ENCODE data around the gene ABLIM3.

The ABLIM3 gene

DNA sequence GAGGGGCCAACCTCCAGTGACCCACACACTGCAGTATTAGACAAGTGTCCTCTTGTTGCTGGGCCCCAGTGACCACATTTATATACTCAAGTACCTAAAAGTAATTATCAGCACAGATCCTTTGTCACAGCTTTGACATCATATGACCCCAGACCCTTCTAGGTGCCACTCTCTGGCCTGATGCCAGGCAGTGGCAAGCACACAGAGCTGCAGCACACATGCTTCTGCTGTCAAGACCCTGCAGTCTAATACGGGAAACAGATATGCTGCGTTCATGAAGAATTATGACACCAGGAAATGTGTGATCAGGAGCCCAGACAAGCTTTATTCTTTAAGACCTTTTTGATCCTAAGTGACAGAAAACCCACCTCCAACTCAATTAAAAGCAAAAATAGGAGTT, 66.5 kb downstream of the ABLIM3 start:
- no peaks in the 10 kb centered on the region for H3K27me3 ChIP-seq (ENCODE audit: insufficient read depth, poor library complexity, severe bottlenecking)
- no peak for DNase-seq (ENCODE audit: low read depth in 1 of 2, low spot score in 1 of 2)
- H3K27ac ChIP-seq (replicated peaks), result no peak overlapping the region
- TF ChIP-seq, protein P1, sequence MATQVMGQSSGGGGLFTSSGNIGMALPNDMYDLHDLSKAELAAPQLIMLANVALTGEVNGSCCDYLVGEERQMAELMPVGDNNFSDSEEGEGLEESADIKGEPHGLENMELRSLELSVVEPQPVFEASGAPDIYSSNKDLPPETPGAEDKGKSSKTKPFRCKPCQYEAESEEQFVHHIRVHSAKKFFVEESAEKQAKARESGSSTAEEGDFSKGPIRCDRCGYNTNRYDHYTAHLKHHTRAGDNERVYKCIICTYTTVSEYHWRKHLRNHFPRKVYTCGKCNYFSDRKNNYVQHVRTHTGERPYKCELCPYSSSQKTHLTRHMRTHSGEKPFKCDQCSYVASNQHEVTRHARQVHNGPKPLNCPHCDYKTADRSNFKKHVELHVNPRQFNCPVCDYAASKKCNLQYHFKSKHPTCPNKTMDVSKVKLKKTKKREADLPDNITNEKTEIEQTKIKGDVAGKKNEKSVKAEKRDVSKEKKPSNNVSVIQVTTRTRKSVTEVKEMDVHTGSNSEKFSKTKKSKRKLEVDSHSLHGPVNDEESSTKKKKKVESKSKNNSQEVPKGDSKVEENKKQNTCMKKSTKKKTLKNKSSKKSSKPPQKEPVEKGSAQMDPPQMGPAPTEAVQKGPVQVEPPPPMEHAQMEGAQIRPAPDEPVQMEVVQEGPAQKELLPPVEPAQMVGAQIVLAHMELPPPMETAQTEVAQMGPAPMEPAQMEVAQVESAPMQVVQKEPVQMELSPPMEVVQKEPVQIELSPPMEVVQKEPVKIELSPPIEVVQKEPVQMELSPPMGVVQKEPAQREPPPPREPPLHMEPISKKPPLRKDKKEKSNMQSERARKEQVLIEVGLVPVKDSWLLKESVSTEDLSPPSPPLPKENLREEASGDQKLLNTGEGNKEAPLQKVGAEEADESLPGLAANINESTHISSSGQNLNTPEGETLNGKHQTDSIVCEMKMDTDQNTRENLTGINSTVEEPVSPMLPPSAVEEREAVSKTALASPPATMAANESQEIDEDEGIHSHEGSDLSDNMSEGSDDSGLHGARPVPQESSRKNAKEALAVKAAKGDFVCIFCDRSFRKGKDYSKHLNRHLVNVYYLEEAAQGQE (IDR thresholded peaks at IDR 0.05; ENCODE audit: insufficient replicate concordance, low read depth), result no peak
- TF ChIP-seq GABPA (IDR thresholded peaks at IDR 0.05; ENCODE audit: low read depth), result no peak
- no peak overlapping the region for H3K4me3 ChIP-seq (replicated peaks; ENCODE audit: insufficient read depth, low read length)

DNA sequence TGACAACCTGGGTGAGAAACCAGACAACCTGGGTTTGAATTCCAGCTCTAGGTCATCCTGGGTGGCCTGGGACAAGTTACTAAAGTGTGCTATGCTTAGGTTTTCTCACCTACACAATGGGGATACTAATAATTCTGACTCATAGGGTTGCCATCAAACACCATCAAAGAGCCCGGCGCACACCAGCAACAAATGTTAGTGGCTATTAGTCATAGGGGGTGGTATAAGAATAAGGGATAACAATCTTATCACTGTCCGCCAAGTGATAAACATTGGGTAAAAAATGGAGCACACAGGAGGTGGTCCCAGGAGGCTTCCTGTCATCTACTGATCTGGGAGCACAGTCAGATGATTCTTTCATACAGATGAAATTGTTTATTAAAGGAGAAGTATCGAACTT, 68.9 kb downstream of the ABLIM3 start:
- peaks cover 3% of the 10 kb centered on the region for H3K27me3 ChIP-seq (ENCODE audit: insufficient read depth, poor library complexity, severe bottlenecking)

DNA sequence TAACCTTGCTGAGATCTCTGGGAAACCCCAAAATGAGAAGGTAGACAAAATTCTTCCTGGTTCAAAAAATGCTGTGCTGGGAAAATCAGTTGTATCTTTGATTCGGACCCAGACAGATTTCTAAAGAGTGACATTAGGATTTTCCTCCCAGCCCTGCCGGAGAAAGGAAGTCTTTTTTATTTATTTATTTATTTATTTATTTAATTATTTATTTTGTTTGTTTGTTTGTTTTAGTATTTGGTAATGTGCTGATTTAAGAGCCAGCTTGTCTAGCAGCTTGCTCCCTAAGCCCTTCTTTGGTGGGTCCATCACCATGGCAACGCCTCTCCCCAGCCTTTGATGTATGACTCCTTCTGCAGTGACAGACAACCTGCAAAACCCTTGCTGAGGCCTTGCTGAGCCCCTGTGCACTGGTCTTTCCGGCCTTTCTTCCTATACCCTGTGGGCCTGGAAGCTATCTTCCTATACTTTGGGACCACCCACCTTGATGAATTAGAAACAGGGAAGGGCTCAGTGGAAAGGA, 69.7 kb downstream of the ABLIM3 start:
- H3K27ac ChIP-seq (replicated peaks), result no peak overlapping the region
- TF ChIP-seq, protein P1 (IDR thresholded peaks at IDR 0.05; ENCODE audit: insufficient replicate concordance, low read depth), result no peak
- TF ChIP-seq SPI1 (IDR thresholded peaks at IDR 0.05; ENCODE audit: borderline replicate concordance, low read depth) (no peak), POLR2AphosphoS5 (IDR thresholded peaks at IDR 0.05; ENCODE audit: low read depth) (no peak), GABPA (IDR thresholded peaks at IDR 0.05; ENCODE audit: low read depth) (no peak)
- TF ChIP-seq, protein P2, sequence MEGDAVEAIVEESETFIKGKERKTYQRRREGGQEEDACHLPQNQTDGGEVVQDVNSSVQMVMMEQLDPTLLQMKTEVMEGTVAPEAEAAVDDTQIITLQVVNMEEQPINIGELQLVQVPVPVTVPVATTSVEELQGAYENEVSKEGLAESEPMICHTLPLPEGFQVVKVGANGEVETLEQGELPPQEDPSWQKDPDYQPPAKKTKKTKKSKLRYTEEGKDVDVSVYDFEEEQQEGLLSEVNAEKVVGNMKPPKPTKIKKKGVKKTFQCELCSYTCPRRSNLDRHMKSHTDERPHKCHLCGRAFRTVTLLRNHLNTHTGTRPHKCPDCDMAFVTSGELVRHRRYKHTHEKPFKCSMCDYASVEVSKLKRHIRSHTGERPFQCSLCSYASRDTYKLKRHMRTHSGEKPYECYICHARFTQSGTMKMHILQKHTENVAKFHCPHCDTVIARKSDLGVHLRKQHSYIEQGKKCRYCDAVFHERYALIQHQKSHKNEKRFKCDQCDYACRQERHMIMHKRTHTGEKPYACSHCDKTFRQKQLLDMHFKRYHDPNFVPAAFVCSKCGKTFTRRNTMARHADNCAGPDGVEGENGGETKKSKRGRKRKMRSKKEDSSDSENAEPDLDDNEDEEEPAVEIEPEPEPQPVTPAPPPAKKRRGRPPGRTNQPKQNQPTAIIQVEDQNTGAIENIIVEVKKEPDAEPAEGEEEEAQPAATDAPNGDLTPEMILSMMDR (IDR thresholded peaks at IDR 0.05; ENCODE audit: insufficient read depth, low read length), result no peak
- no peak for DNase-seq (ENCODE audit: low read depth in 1 of 2, low spot score in 1 of 2)
- no peak overlapping the region for H3K4me3 ChIP-seq (replicated peaks; ENCODE audit: insufficient read depth, low read length)
- peaks cover 3% of the 10 kb centered on the region for H3K27me3 ChIP-seq (ENCODE audit: insufficient read depth, poor library complexity, severe bottlenecking)

More for the DNA sequence above, 68.9 kb downstream of the ABLIM3 start:
- H3K27ac ChIP-seq (replicated peaks), result no peak overlapping the region
- TF ChIP-seq, protein P1 (IDR thresholded peaks at IDR 0.05; ENCODE audit: insufficient replicate concordance, low read depth), result no peak
- TF ChIP-seq POLR2AphosphoS5 (IDR thresholded peaks at IDR 0.05; ENCODE audit: low read depth) (no peak), SPI1 (IDR thresholded peaks at IDR 0.05; ENCODE audit: borderline replicate concordance, low read depth) (no peak), GABPA (IDR thresholded peaks at IDR 0.05; ENCODE audit: low read depth) (no peak)
- TF ChIP-seq, protein P2 (IDR thresholded peaks at IDR 0.05; ENCODE audit: insufficient read depth, low read length), result no peak
- no peak for DNase-seq (ENCODE audit: low read depth in 1 of 2, low spot score in 1 of 2)
- no peak overlapping the region for H3K4me3 ChIP-seq (replicated peaks; ENCODE audit: insufficient read depth, low read length)
